KG1 (cell line): ENCODE measurements around the gene LYVE1.

Experiments
- DNase-seq: peaks from one replicate; lab custom pipeline; 2025; lab: John Stamatoyannopoulos, UW

LYVE1 gene

GRCh38 chr11:10556590-10556989 is 11.9 kb downstream of the LYVE1 start:
- DNase-seq, result no peak

- DNase-seq, result no peak
Observed at GRCh38 chr11:10551845-10552352, 16.6 kb downstream of the LYVE1 start.

- no peak for DNase-seq
Observed at GRCh38 chr11:10551290-10551592, 17.2 kb downstream of the LYVE1 start.

GRCh38 chr11:10550503-10551289 is 17.8 kb downstream of the LYVE1 start:
- DNase-seq, result no peak

- DNase-seq, result no peak
Observed at GRCh38 chr11:10544491-10545465, 23.7 kb downstream of the LYVE1 start.

GRCh38 chr11:10543782-10544181 is 24.7 kb downstream of the LYVE1 start:
- DNase-seq, result no peak

GRCh38 chr11:10542776-10543175 is 25.7 kb downstream of the LYVE1 start:
- DNase-seq, result no peak

GRCh38 chr11:10541561-10541930 is 26.9 kb downstream of the LYVE1 start:
- DNase-seq, result no peak

GRCh38 chr11:10540915-10541560 is 27.4 kb downstream of the LYVE1 start, which contains the start of gene RNF141:
TSS of gene RNF141 (minus strand) at chr11:10541187. CDS start at chr11:10534158, 7,029 bp downstream.
- DNase-seq, result peak; percentile 95

GRCh38 chr11:10540546-10540914 is 27.9 kb downstream of the LYVE1 start:
- DNase-seq, result no peak

- DNase-seq, result no peak
Observed at GRCh38 chr11:10539339-10539738, 29.1 kb downstream of the LYVE1 start.

GRCh38 chr11:10538924-10539323 is 29.5 kb downstream of the LYVE1 start:
- no peak for DNase-seq

- no peak for DNase-seq
Observed at GRCh38 chr11:10537600-10537999, 30.9 kb downstream of the LYVE1 start.

- peak; percentile 46 for DNase-seq
Observed at GRCh38 chr11:10534316-10534715, 34.1 kb downstream of the LYVE1 start.

- DNase-seq, result no peak
Observed at GRCh38 chr11:10533323-10533722, 35.1 kb downstream of the LYVE1 start.

- DNase-seq, result no peak
Observed at GRCh38 chr11:10532526-10532925, 35.9 kb downstream of the LYVE1 start.

- DNase-seq, result no peak
Observed at GRCh38 chr11:10529279-10529678, 39.2 kb downstream of the LYVE1 start.

GRCh38 chr11:10528121-10528520 is 40.3 kb downstream of the LYVE1 start:
- no peak for DNase-seq

GRCh38 chr11:10526974-10527918 is 41.2 kb downstream of the LYVE1 start:
- DNase-seq, result no peak

GRCh38 chr11:10524471-10524870 is 44.0 kb downstream of the LYVE1 start:
- no peak for DNase-seq

- no peak for DNase-seq
Observed at GRCh38 chr11:10522921-10523320, 45.5 kb downstream of the LYVE1 start.
